Measurements from ENCODE around the gene TIE1. TPM values are rescaled to one million over a fixed set of nuclear protein-coding genes. Genes with fewer than 3 reads are reported as not detected.

The TIE1 gene
- total RNA-seq, 4 donors from 2014 or later, result 11.4 to 49.3 (median 30.2) TPM

- peak overlapping the region in 2 of 4 donors; percentile 92 to 94 for H3K27ac ChIP-seq
- H3K36me3 ChIP-seq, result peaks cover 0 to 19% of the 10 kb centered on the region in 2 donors
- H3K4me1 ChIP-seq, result peaks cover 0 to 24% (median 5%) of the 10 kb centered on the region in 3 donors
- H3K27me3 ChIP-seq, result no peaks in the 10 kb centered on the region
- no peak for ATAC-seq
- H3K4me3 ChIP-seq, result no peak overlapping the region
- 79 to 90% methylated on average over 3 to 4 of the region's 4 CpGs for WGBS, 2 donors (ENCODE audit: low coverage in 1 of 2)
- no peak for TF ChIP-seq CTCF (IDR thresholded peaks at IDR 0.05)
- TF ChIP-seq POLR2AphosphoS5 (IDR thresholded peaks at IDR 0.05), result no peak
- TF ChIP-seq POLR2A (IDR thresholded peaks at IDR 0.05), result no peak
- no peak for TF ChIP-seq EP300 (IDR thresholded peaks at IDR 0.05)
- H3K9me3 ChIP-seq, result no peaks in the 10 kb centered on the region
Observed at GRCh38 chr1:43357251-43357650, 56.5 kb downstream of the TIE1 start.

DNA sequence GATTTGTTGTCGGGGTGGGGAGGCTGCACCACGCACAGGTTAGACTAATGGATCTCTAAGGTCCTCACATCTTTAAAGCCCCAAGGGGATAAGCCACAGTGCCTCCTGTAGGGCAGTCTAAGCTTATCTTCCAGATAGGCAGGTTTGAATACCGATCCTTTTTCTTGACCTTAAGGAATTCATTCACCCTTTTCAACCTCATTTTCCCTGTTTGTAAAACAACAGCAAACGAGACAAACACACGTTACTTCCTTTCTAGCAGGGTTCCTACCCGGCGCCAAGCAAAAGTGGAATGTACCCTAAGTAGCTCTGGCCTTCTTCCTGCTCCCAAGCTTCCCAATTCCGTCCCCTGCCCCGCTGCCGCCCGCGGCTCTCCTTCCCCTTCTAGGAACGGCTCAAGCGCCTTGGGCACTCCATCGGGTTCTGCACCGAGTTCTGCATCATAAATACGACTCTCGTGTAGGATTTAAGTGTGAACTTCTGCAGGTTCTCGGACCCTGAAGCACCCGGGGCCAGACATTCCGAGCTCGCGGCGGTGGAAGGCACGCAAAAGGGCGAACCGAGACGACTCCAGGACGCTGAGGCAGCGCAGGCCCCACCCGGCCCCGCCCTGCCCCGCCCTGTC lies 57.5 kb downstream of the TIE1 start:
- H3K27ac ChIP-seq, result peak overlapping the region; percentile 87 to 95 (median 93)

DNA sequence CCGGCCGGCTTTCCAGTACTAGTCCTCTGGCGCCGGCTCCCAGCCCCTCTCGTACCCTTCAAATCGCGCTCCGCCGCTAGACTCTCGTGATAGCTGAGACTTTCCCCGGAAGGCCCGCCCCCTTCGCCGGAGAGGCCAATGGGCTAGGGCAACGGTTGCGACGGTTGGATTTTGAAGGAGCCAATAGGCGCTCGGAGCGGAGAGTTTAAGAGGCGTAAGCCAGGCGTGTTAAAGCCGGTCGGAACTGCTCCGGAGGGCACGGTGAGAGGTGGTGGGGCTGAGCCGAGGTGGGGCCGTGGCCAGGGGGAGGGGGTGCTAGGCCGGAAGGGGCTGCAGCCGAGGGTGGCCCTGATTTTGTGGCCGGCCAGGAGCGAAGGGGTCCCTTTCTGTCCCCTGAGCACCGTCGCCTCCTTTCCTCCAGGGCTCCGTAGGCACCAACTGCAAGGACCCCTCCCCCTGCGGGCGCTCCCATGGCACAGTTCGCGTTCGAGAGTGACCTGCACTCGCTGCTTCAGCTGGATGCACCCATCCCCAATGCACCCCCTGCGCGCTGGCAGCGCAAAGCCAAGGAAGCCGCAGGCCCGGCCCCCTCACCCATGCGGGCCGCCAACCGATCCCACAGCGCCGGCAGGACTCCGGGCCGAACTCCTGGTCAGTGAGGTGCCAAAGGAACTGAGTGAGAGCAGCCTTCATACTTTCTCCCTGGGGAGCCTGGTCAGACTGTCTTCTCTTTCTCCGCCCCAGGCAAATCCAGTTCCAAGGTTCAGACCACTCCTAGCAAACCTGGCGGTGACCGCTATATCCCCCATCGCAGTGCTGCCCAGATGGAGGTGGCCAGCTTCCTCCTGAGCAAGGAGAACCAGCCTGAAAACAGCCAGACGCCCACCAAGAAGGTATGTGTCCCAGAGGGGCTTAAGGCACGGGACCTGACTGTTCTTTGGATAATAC lies 58.2 kb downstream of the TIE1 start, which contains the start of gene CDC20:
Gene CDC20, plus strand, starts transcription at position 236 of the 948 bp plus-strand sequence. Its CDS starts 235 bp downstream, at position 471.
- TF ChIP-seq POLR2AphosphoS5 (IDR thresholded peaks at IDR 0.05) (no peak), CTCF (IDR thresholded peaks at IDR 0.05) (no peak), POLR2A (IDR thresholded peaks at IDR 0.05) (no peak), EP300 (IDR thresholded peaks at IDR 0.05) (no peak)
- Histone ChIP-seq H3K4me3 (peak within 1 kb of the TSS; percentile 70 to 77), H3K36me3 (peaks cover 0 to 37% of the 10 kb centered on the region in 2 donors), H3K4me1 (peaks cover 0 to 24% (median 5%) of the 10 kb centered on the region in 3 donors), H3K27ac (peak within 1 kb of the TSS; percentile 87 to 95 (median 93)), H3K9me3 (no peaks in the 10 kb centered on the region), H3K27me3 (no peaks in the 10 kb centered on the region)
- ATAC-seq, result peak; percentile 100
- WGBS, 2 donors (ENCODE audit: low coverage in 1 of 2), result 0% methylated on average over 1 of the region's 59 CpGs; no CpG with 5 or more reads in 1 of the 2 donors

More for the DNA sequence above, 57.5 kb downstream of the TIE1 start:
- ATAC-seq, result peak; percentile 29
- Histone ChIP-seq H3K4me3 (peak overlapping the region; percentile 70 to 77), H3K27me3 (no peaks in the 10 kb centered on the region), H3K4me1 (peaks cover 0 to 24% (median 5%) of the 10 kb centered on the region in 3 donors), H3K9me3 (no peaks in the 10 kb centered on the region), H3K36me3 (peaks cover 0 to 29% of the 10 kb centered on the region in 2 donors)
- WGBS, 2 donors (ENCODE audit: low coverage in 1 of 2), result 0 to 7% methylated on average over 3 to 5 of the region's 33 CpGs
- TF ChIP-seq POLR2A (IDR thresholded peaks at IDR 0.05), result peak; percentile 24 to 57
- TF ChIP-seq CTCF (IDR thresholded peaks at IDR 0.05), result peak in 3 of 4 experiments; percentile 29 to 37 (median 35)
- no peak for TF ChIP-seq EP300 (IDR thresholded peaks at IDR 0.05)
- peak; percentile 18 for TF ChIP-seq POLR2AphosphoS5 (IDR thresholded peaks at IDR 0.05)

DNA sequence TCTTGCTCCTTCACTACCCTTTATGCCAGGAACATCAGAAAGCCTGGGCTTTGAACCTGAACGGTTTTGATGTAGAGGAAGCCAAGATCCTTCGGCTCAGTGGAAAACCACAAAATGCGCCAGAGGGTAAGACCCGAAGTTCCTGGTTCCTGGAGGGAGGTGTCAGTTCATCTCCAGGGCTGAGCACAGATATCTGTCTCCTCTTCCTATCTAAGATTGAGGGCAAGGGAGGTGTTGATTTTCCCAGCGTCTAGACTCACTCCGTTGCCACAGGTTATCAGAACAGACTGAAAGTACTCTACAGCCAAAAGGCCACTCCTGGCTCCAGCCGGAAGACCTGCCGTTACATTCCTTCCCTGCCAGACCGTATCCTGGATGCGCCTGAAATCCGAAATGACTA lies 58.9 kb downstream of the TIE1 start:
- Histone ChIP-seq H3K4me1 (peaks cover 0 to 24% (median 5%) of the 10 kb centered on the region in 3 donors), H3K27ac (peak overlapping the region in 1 of 4 donors; percentile 94), H3K36me3 (peaks cover 0 to 44% of the 10 kb centered on the region in 2 donors), H3K9me3 (no peaks in the 10 kb centered on the region), H3K27me3 (no peaks in the 10 kb centered on the region), H3K4me3 (no peak overlapping the region)
- TF ChIP-seq POLR2AphosphoS5 (IDR thresholded peaks at IDR 0.05), result no peak
- no peak for TF ChIP-seq EP300 (IDR thresholded peaks at IDR 0.05)
- TF ChIP-seq CTCF (IDR thresholded peaks at IDR 0.05), result no peak
- no peak for ATAC-seq
- 20 to 25% methylated on average over 1 to 6 of the region's 11 CpGs for WGBS, 2 donors (ENCODE audit: low coverage in 1 of 2)

Measured in gastroesophageal sphincter (tissue), 4 donors.